GM12878 (cell line): Measurements from ENCODE around the gene MSH3. TPM values are rescaled to one million over a fixed set of nuclear protein-coding genes. Genes with fewer than 3 reads are reported as not detected.

Experiments
- ATAC-seq: fragments of 200-7000 bp; cut with Tn5 transposase; 3 replicates; pipeline ENCODE4 v1.9.1; 2020; ENCODE audit warnings: mild to moderate bottlenecking, moderate library complexity
- BruUV-seq: library from RNA; stranded (reverse); fragments of 400-500 nt; replicated peaks from 2 replicates; lab custom pipeline; 2021; lab: Mats Ljungman, UMichigan
- CTCF ChIA-PET: fragments of 300-600 bp; sonication (Branson Sonifier 250); formaldehyde crosslinking; extraction: SDS; loops from one replicate; lab custom pipeline; 2021; ENCODE audit warnings: inconsistent platforms; lab: Yijun Ruan, JAX
- POLR2A ChIA-PET: fragments of 350-600 bp; formaldehyde crosslinking; extraction: SDS; loops from one replicate; lab custom pipeline; 2021; ENCODE audit warnings: inconsistent platforms; lab: Charles Lee
- RAD21 ChIA-PET: fragments of 300-600 bp; sonication (Branson Sonifier 250); formaldehyde crosslinking; loops from one replicate; lab custom pipeline; 2023; ENCODE audit warnings: antibody characterized with exemption; ENCODE audit not compliant: unreplicated experiment; lab: Charles Lee
- SMC1A ChIA-PET: fragments of 300-600 bp; sonication (Branson Sonifier 250); formaldehyde crosslinking; loops from one replicate; lab custom pipeline; 2023; ENCODE audit not compliant: unreplicated experiment, uncharacterized antibody; lab: Charles Lee
- DNase-seq: peaks from one replicate; pipeline ENCODE4 v3.0.0-alpha.2; 2011; ENCODE audit warnings: low read depth, low spot score
- FAIRE-seq: peaks from 3 replicates; lab custom pipeline; 2011; peaks lifted over from hg19 to GRCh38; lab: Jason Lieb, UNC
- H2AFZ ChIP-seq: 2 replicates; pipeline ENCODE4 v1.6.0; 2011; ENCODE audit warnings: low read depth, low read length, control low read depth; ENCODE audit not compliant: control insufficient read depth
- H3K27ac ChIP-seq: 2 replicates; pipeline ENCODE4 v1.5.1; 2011; ENCODE audit warnings: control low read depth; ENCODE audit not compliant: control insufficient read depth, insufficient read depth
- H3K27me3 ChIP-seq, 2 experiments: replicated peaks in 1 of 2; 2 replicates each; pipeline versions ENCODE4 v1.6.0 to v1.6.1; 2011; ENCODE audit warnings: low read length in 1 of 2; ENCODE audit not compliant: control insufficient read depth in 2 of 2, insufficient read depth in 2 of 2
- H3K36me3 ChIP-seq, 2 experiments: 2 replicates each; pipeline ENCODE4 v1.5.1; 2011; ENCODE audit warnings: low read length in 1 of 2; ENCODE audit not compliant: control insufficient read depth in 2 of 2, insufficient read depth in 2 of 2
- H3K4me1 ChIP-seq: 2 replicates; pipeline ENCODE4 v1.6.1; 2011; ENCODE audit warnings: mild to moderate bottlenecking, low read length, moderate library complexity, mixed read lengths; ENCODE audit not compliant: control insufficient read depth, insufficient read depth
- H3K4me2 ChIP-seq: 2 replicates; pipeline ENCODE4 v1.6.0; 2011; ENCODE audit warnings: control low read depth; ENCODE audit not compliant: control insufficient read depth, insufficient read depth
- H3K4me3 ChIP-seq: fragments of 200-600 bp; sonication (generic); 2 replicates; pipeline ENCODE4 v1.5.1; 2016
- H3K79me2 ChIP-seq: 2 replicates; pipeline ENCODE4 v1.6.0; 2011; ENCODE audit warnings: low read length; ENCODE audit not compliant: control insufficient read depth, insufficient read depth
- H3K9ac ChIP-seq: 2 replicates; pipeline ENCODE4 v1.8.0; 2011; ENCODE audit warnings: low read length, control low read depth, mixed read lengths; ENCODE audit not compliant: control insufficient read depth, insufficient read depth
- H3K9me3 ChIP-seq: replicated peaks from 3 replicates; pipeline ENCODE4 v1.5.1; 2011; ENCODE audit warnings: mild to moderate bottlenecking, low read length; ENCODE audit not compliant: control insufficient read depth, insufficient read depth
- H4K20me1 ChIP-seq: 2 replicates; pipeline ENCODE4 v1.6.0; 2011; ENCODE audit not compliant: control insufficient read depth, insufficient read depth
- BCL3 ChIP-seq: IDR thresholded peaks from 2 replicates; pipeline ENCODE4 v1.6.1; 2011; ENCODE audit warnings: borderline replicate concordance, low read depth, mild to moderate bottlenecking, moderate library complexity, low read length; ENCODE audit not compliant: insufficient read depth, poor library complexity, severe bottlenecking
- E2F8 ChIP-seq: fragments of 450-650 bp; IDR thresholded peaks from 2 replicates; pipeline ENCODE4 v1.6.1; 2018; ENCODE audit warnings: mild to moderate bottlenecking, low read depth, moderate library complexity; ENCODE audit not compliant: partially characterized antibody
- HDGF ChIP-seq: fragments of 450-650 bp; IDR thresholded peaks from 2 replicates; pipeline ENCODE4 v1.6.1; 2016; ENCODE audit warnings: antibody characterized with exemption
- JUND ChIP-seq: IDR thresholded peaks from 2 replicates; pipeline ENCODE4 v1.6.1; 2012; ENCODE audit warnings: low read depth, mild to moderate bottlenecking, low read length, improper control_type of control experiment, moderate library complexity
- MLLT1 ChIP-seq: fragments of 450-650 bp; IDR thresholded peaks from 2 replicates; pipeline ENCODE4 v1.6.1; 2016; ENCODE audit warnings: mild to moderate bottlenecking
- MYB ChIP-seq: fragments of 150-350 bp; IDR thresholded peaks from 2 replicates; pipeline ENCODE4 v1.6.1; 2014; ENCODE audit warnings: mild to moderate bottlenecking, low read depth, low read length, borderline replicate concordance
- SKIL ChIP-seq: fragments of 450-650 bp; IDR thresholded peaks from 2 replicates; pipeline ENCODE4 v1.6.1; 2017; ENCODE audit warnings: mild to moderate bottlenecking, low read depth, inconsistent platforms; ENCODE audit not compliant: poor library complexity, severe bottlenecking
- USF1 ChIP-seq: IDR thresholded peaks from 2 replicates; pipeline ENCODE4 v1.6.1; 2011; ENCODE audit warnings: borderline replicate concordance, low read depth, mild to moderate bottlenecking, moderate library complexity, mixed read lengths, low read length; ENCODE audit not compliant: insufficient read depth; ENCODE audit errors: extremely low read length
- ZBTB4 ChIP-seq: fragments of 450-650 bp; formaldehyde crosslinking; IDR thresholded peaks from 2 replicates; pipeline ENCODE4 v1.4.0; 2022; ENCODE audit warnings: mild to moderate bottlenecking, moderate library complexity
- WGBS: methylation state at CpG from one replicate; pipeline ENCODE4 v1.1.6; 2016; ENCODE audit warnings: low lambda C conversion rate; ENCODE audit not compliant: insufficient replicate concordance, insufficient coverage; ENCODE audit errors: missing lambda C conversion rate; 5-methylcytosine and 5-hydroxymethylcytosine counted together
- in situ Hi-C: fragments of 300-500 bp; cut with MboI; formaldehyde crosslinking; loops from 9 replicates; pipeline ENCODE4 v1.14.3; 2018; ENCODE audit warnings: mixed read lengths
- intact Hi-C: fragments of 100-400 bp; cut with micrococcal nuclease; formaldehyde crosslinking; loops from one replicate; pipeline ENCODE4 v1.14.2; 2022; ENCODE audit not compliant: unreplicated experiment
- polyA plus RNA-seq, 11 experiments: library from polyadenylated mRNA; depleted of rRNA in 4 of 11; unstranded in 6 of 11; stranded (reverse) in 5 of 11; fragments of >200 nt; fragmentation: Nextera tagmentation in 4 of 11; fragmentation: Illumina TruSeq in 1 of 11; extraction: Ambion mirVana in 4 of 11; extraction: Trizol in 1 of 11; gene quantifications; 1 replicate in 1 of 11; 2 replicates in 10 of 11; pipeline versions ENCODE4 v1.2.1 to v1.2.3, GENCODE V29; 2011 to 2016; ENCODE audit warnings: inconsistent platforms in 2 of 11, missing spikeins in 2 of 11, low read depth in 1 of 11
- total RNA-seq, 4 experiments: library from RNA; depleted of rRNA in 3 of 4; stranded (reverse); fragments of >200 nt in 3 of 4; fragmentation: Illumina TruSeq in 1 of 4; extraction: Trizol in 1 of 4; gene quantifications; 2 replicates each; pipeline versions ENCODE4 v1.2.1 to v1.2.3, GENCODE V29; 2013 to 2021

MSH3 gene
- total and polyA plus RNA-seq, 10 of the 15 experiments (the other 5 are each of a cell fraction or from before 2014, with no cell fraction given), result 4.7 to 17.5 (median 12.2) TPM

GRCh38 chr5:80820685-80821084, 166.2 kb downstream of the MSH3 start:
- in situ Hi-C loops, result no loop called here
- ChIA-PET SMC1A (interaction anchor here (0.6 to 0.9 kb wide), 2 partner anchors 111 to 423 kb away, joined by 3 read pairs; no protein-coding TSS in a partner anchor), POLR2A (no interaction called here), CTCF (no interaction called here), RAD21 (no interaction called here)
- H3K27me3 ChIP-seq, result no peaks in the 10 kb centered on the region
- H3K4me3 ChIP-seq, result no peak overlapping the region
- 96% methylated on average over 3 of the region's 3 CpGs for WGBS
- no peak overlapping the region for H3K4me2 ChIP-seq
- H3K9me3 ChIP-seq, result no peaks in the 10 kb centered on the region; the same call in 2 of the 3 replicates
- H3K9ac ChIP-seq, result no peak overlapping the region
- H2AFZ ChIP-seq, result no peak overlapping the region
- intact Hi-C loops, result no loop called here
- no peaks in the 10 kb centered on the region for H4K20me1 ChIP-seq
- ATAC-seq, result no peak
- H3K36me3 ChIP-seq, result no peaks in the 10 kb centered on the region; a peak in 1 of 4 replicates
- DNase-seq, result no peak
- BruUV-seq, result no TSS peak
- no peak for FAIRE-seq
- H3K79me2 ChIP-seq, result no peaks in the 10 kb centered on the region
- H3K4me1 ChIP-seq, result no peaks in the 10 kb centered on the region
- H3K27ac ChIP-seq, result no peak overlapping the region
- no peak for TF ChIP-seq ZBTB4 (CRISPR knock-in tag)
- TF ChIP-seq HDGF, result no peak
- TF ChIP-seq MLLT1, result no peak
- TF ChIP-seq BCL3, result no peak
- TF ChIP-seq USF1, result no peak
- TF ChIP-seq MYB, result no peak
- no peak for TF ChIP-seq E2F8
- no peak for TF ChIP-seq JUND
- TF ChIP-seq SKIL, result no peak
